Astrocyte (in vitro differentiated cells and primary cell): ENCODE measurements around the gene FBXO48. TPM values are rescaled to one million over a fixed set of nuclear protein-coding genes. Genes with fewer than 3 reads are reported as not detected.

Experiments
- DNase-seq: peaks from one replicate; pipeline ENCODE4 v3.0.0-alpha.2; 2010; ENCODE audit warnings: low read depth
- FAIRE-seq: peaks from 2 replicates; lab custom pipeline; 2011; peaks lifted over from hg19 to GRCh38; lab: Jason Lieb, UNC
- H2AFZ ChIP-seq: 2 replicates; pipeline ENCODE4 v1.6.0; 2012; ENCODE audit warnings: low read depth, low read length, inconsistent platforms
- H3K27ac ChIP-seq: 2 replicates; pipeline ENCODE4 v1.5.1; 2011; ENCODE audit warnings: low read depth, low read length, inconsistent platforms
- H3K27me3 ChIP-seq: 2 replicates; pipeline ENCODE4 v1.6.0; 2011; ENCODE audit warnings: low read length, inconsistent platforms; ENCODE audit not compliant: insufficient read depth
- H3K36me3 ChIP-seq: 2 replicates; pipeline ENCODE4 v1.5.1; 2011; ENCODE audit warnings: low read length, inconsistent platforms; ENCODE audit not compliant: insufficient read depth
- H3K4me1 ChIP-seq: 2 replicates; pipeline ENCODE4 v1.5.1; 2011; ENCODE audit warnings: low read length, inconsistent platforms; ENCODE audit not compliant: insufficient read depth
- H3K4me2 ChIP-seq: 2 replicates; pipeline ENCODE4 v1.6.0; 2012; ENCODE audit warnings: low read length, inconsistent platforms
- H3K4me3 ChIP-seq: 2 replicates; pipeline ENCODE4 v1.5.1; 2011; ENCODE audit warnings: low read depth, mild to moderate bottlenecking, low read length, inconsistent platforms; ENCODE audit not compliant: insufficient read depth
- H3K79me2 ChIP-seq: 2 replicates; pipeline ENCODE4 v1.6.0; 2012; ENCODE audit warnings: mild to moderate bottlenecking, low read length, inconsistent platforms; ENCODE audit not compliant: insufficient read depth
- H3K9ac ChIP-seq: 2 replicates; pipeline ENCODE4 v1.6.0; 2012; ENCODE audit warnings: mild to moderate bottlenecking, low read length, inconsistent platforms
- H3K9me3 ChIP-seq: 2 replicates; pipeline ENCODE4 v1.5.1; 2012; ENCODE audit warnings: low read depth, mild to moderate bottlenecking, low read length, inconsistent platforms; ENCODE audit not compliant: insufficient read depth
- H4K20me1 ChIP-seq: 2 replicates; pipeline ENCODE4 v1.6.0; 2012; ENCODE audit warnings: low read length, inconsistent platforms; ENCODE audit not compliant: insufficient read depth
- H3K27ac Mint-ChIP-seq: one replicate; pipeline ENCODE4 v1.8.0; 2021; ENCODE audit warnings: mild to moderate bottlenecking, mixed read lengths; ENCODE audit not compliant: unreplicated experiment
- H3K27me3 Mint-ChIP-seq: one replicate; pipeline ENCODE4 v1.8.0; 2021; ENCODE audit warnings: low read depth, mixed read lengths; ENCODE audit not compliant: unreplicated experiment
- H3K36me3 Mint-ChIP-seq: one replicate; pipeline ENCODE4 v1.8.0; 2021; ENCODE audit warnings: low read depth, mixed read lengths; ENCODE audit not compliant: unreplicated experiment
- H3K4me1 Mint-ChIP-seq: one replicate; pipeline ENCODE4 v1.8.0; 2021; ENCODE audit warnings: low read depth, mixed read lengths; ENCODE audit not compliant: unreplicated experiment
- H3K4me3 Mint-ChIP-seq: one replicate; pipeline ENCODE4 v1.8.0; 2021; ENCODE audit warnings: mild to moderate bottlenecking, moderate library complexity, mixed read lengths; ENCODE audit not compliant: unreplicated experiment
- H3K9me3 Mint-ChIP-seq: one replicate; pipeline ENCODE4 v1.8.0; 2021; ENCODE audit warnings: mild to moderate bottlenecking, mixed read lengths; ENCODE audit not compliant: unreplicated experiment
- CTCF ChIP-seq: IDR thresholded peaks from 2 replicates; pipeline ENCODE4 v1.5.1; 2011; ENCODE audit warnings: low read depth, mild to moderate bottlenecking, inconsistent platforms, low read length, moderate library complexity; ENCODE audit not compliant: insufficient read depth
- EZH2 ChIP-seq: IDR thresholded peaks from 2 replicates; pipeline ENCODE4 v1.6.1; 2012; ENCODE audit warnings: mild to moderate bottlenecking, low read length, inconsistent platforms; ENCODE audit not compliant: insufficient read depth
- total RNA-seq: library from RNA; stranded (reverse); gene quantifications from 2 replicates; pipeline ENCODE4 v1.2.1, GENCODE V29; 2021

The FBXO48 gene
- total RNA-seq, 1 donor from 2014 or later = 0.54 TPM

- Mint-ChIP-seq H3K27me3 (no peaks in the 10 kb centered on the region), H3K4me3 (no peak overlapping the region), H3K27ac (no peak overlapping the region), H3K4me1 (peaks cover 5% of the 10 kb centered on the region), H3K36me3 (no peaks in the 10 kb centered on the region), H3K9me3 (no peaks in the 10 kb centered on the region)
- H3K9me3 ChIP-seq = no peaks in the 10 kb centered on the region
- H3K36me3 ChIP-seq = no peaks in the 10 kb centered on the region
- no peak overlapping the region for H2AFZ ChIP-seq
- FAIRE-seq = no peak
- TF ChIP-seq CTCF = no peak
- no peak for TF ChIP-seq EZH2
- DNase-seq = no peak
- H3K27ac ChIP-seq = no peak overlapping the region
- no peaks in the 10 kb centered on the region for H3K4me1 ChIP-seq
- no peak overlapping the region for H3K4me2 ChIP-seq
- no peaks in the 10 kb centered on the region for H3K27me3 ChIP-seq
- H3K9ac ChIP-seq = no peak overlapping the region
- no peaks in the 10 kb centered on the region for H4K20me1 ChIP-seq
- no peaks in the 10 kb centered on the region for H3K79me2 ChIP-seq
- H3K4me3 ChIP-seq = no peak overlapping the region
Measured at GRCh38 chr2:68476454-68476853, 9.4 kb upstream of the FBXO48 start.

DNA sequence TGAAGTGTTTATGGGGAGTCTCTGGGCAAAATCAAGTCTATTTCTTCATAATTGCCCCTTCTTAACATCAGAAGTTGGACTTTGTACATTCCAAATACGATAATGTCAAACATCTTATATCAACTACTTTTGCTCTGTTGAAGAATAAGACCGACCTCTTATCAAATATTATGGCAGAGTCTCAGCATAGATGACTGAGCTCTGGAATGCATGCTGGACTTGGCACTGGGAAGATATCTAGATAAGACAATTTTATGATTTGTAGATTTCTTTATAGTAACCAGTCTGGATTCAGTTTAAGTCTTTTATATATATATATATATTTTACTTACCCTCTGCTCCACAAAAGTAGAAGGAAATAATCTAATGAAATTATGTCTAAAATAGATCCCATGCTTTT is 8.5 kb upstream of the FBXO48 start:
- FAIRE-seq = no peak
- H3K9ac ChIP-seq = no peak overlapping the region
- Mint-ChIP-seq H3K9me3 (no peaks in the 10 kb centered on the region), H3K4me3 (no peak overlapping the region), H3K36me3 (no peaks in the 10 kb centered on the region), H3K27me3 (no peaks in the 10 kb centered on the region), H3K4me1 (peaks cover 5% of the 10 kb centered on the region), H3K27ac (no peak overlapping the region)
- DNase-seq = no peak
- H4K20me1 ChIP-seq = no peaks in the 10 kb centered on the region
- H3K4me3 ChIP-seq = no peak overlapping the region
- H3K4me2 ChIP-seq = no peak overlapping the region
- H3K4me1 ChIP-seq = no peaks in the 10 kb centered on the region
- no peaks in the 10 kb centered on the region for H3K27me3 ChIP-seq
- H3K36me3 ChIP-seq = no peaks in the 10 kb centered on the region
- no peaks in the 10 kb centered on the region for H3K9me3 ChIP-seq
- H3K79me2 ChIP-seq = peaks cover 3% of the 10 kb centered on the region
- H2AFZ ChIP-seq = no peak overlapping the region
- H3K27ac ChIP-seq = no peak overlapping the region
- TF ChIP-seq EZH2 (no peak), CTCF (no peak)

DNA sequence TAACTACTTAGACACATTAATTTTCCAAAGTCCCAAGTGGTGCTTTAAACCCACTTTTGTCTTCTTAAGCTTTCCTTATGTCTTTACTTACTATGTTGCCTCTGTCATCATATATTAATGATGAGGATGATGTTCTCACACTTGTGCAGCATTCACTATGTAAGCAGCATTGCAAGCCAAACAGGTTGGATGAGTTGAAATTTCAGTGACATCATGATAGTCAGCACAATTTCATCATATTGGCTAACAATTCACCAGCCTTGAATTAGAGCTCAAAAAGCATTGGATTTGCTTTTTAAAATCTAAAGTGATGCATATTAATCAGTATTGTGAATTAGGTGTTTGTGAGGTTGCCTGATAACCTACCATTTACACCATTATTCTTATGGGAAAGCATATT is 8.0 kb upstream of the FBXO48 start:
- no peak overlapping the region for H3K27ac ChIP-seq
- DNase-seq = no peak
- H3K4me1 Mint-ChIP-seq = peaks cover 5% of the 10 kb centered on the region
- no peak overlapping the region for H3K4me3 ChIP-seq
- peaks cover 4% of the 10 kb centered on the region for H3K79me2 ChIP-seq
- no peak overlapping the region for H3K27ac Mint-ChIP-seq
- FAIRE-seq = no peak
- no peaks in the 10 kb centered on the region for H3K4me1 ChIP-seq
- H3K9ac ChIP-seq = no peak overlapping the region
- H3K9me3 Mint-ChIP-seq = no peaks in the 10 kb centered on the region
- no peak overlapping the region for H3K4me2 ChIP-seq
- no peak overlapping the region for H3K4me3 Mint-ChIP-seq
- no peaks in the 10 kb centered on the region for H4K20me1 ChIP-seq
- H3K27me3 Mint-ChIP-seq = no peaks in the 10 kb centered on the region
- no peaks in the 10 kb centered on the region for H3K9me3 ChIP-seq
- no peaks in the 10 kb centered on the region for H3K36me3 Mint-ChIP-seq
- H3K27me3 ChIP-seq = no peaks in the 10 kb centered on the region
- H2AFZ ChIP-seq = no peak overlapping the region
- no peaks in the 10 kb centered on the region for H3K36me3 ChIP-seq
- TF ChIP-seq CTCF (no peak), EZH2 (no peak)
